Heart left ventricle (tissue), 13 donors: ENCODE measurements around the gene PHKA1.
"Not testable (repeated sequence)": the region's sequence is repeated elsewhere in the genome, so short reads cannot be mapped to it uniquely, and the experiment has no call there.

Source experiments
- CTCF ChIP-seq, 12 donors: fragments of 200-600 bp; sonication (generic) in 4 of 12; IDR thresholded peaks; one replicate each; pipeline versions ENCODE4 v1.5.0 to v1.8.0; 2018 to 2022; ENCODE audit warnings: antibody characterized with exemption in 12 of 12, mild to moderate bottlenecking in 5 of 12
- POLR2A ChIP-seq, 2 donors: fragments of 450-650 bp; IDR thresholded peaks; one replicate each; pipeline ENCODE4 v1.6.1; 2017; ENCODE audit warnings: antibody characterized with exemption in 2 of 2, mild to moderate bottlenecking in 2 of 2, moderate library complexity in 2 of 2
- donor health status: ischemic (EF 13 %, LVEDD 7.1; RV severe dilation, severe dysfunction).
- donor health status: DM: no; HTN: yes; CAD: no.
- donor health status: DM: no; HTN: no; CAD: no.
- donor health status: ischemic (EF 25% LVEDD 6.9; RV normal size, moderate dysfunction).
- donor health status: ischemic (EF 25% LVEDD 5.7; RV mildly dilated, moderate dysfunction).
- donor health status: ischemic (EF 35%, LVEDD 5.7; RV mildly dilated, moderate dysfunction).
- donor health status: nonischemic (EF 11% LVEDD 7.7; RV severe dilation, severe dysfunction).
- donor health status: DM: yes; HTN: yes; CAD: no.
- donor health status: PGD.
- donor health status: ischemic (EF 29% LVEDD 5.4; RV normal size, mild dysfunction).
- donor health status: nonischemic (EF 23%, LVEDD 6.1; RV moderate dilation, normal function).

- not testable (repeated sequence) for TF ChIP-seq POLR2A, CTCF (IDR thresholded peaks at IDR 0.05)
Measured at GRCh38 chrX:72745546-72745945, 31.4 kb upstream of the PHKA1 start.
